SU-DHL-6 (cell line): ENCODE data around the gene HSPA12A.

Source experiments
- CTCF ChIP-seq: fragments of 200-600 bp; sonication (generic); IDR thresholded peaks from one replicate; pipeline ENCODE4 v1.5.1; 2017; ENCODE audit warnings: antibody characterized with exemption, mild to moderate bottlenecking, low read length, moderate library complexity; ENCODE audit not compliant: insufficient read depth, poor library complexity, severe bottlenecking
- EZH2phosphoT487 ChIP-seq: fragments of 200-600 bp; sonication (generic), shearing (Covaris generic); conservative IDR thresholded peaks from 2 replicates; pipeline ENCODE4 v1.6.1; 2018; ENCODE audit warnings: mild to moderate bottlenecking, antibody characterized with exemption, low read length, moderate library complexity, mixed read lengths

GRCh38 chr10:116721547-116722392 lies 20.6 kb downstream of the HSPA12A start:
- TF ChIP-seq CTCF (no peak), EZH2phosphoT487 (no peak)
